ENCODE measurements around the gene HTR4. TPM values are rescaled to one million over a fixed set of nuclear protein-coding genes. Genes with fewer than 3 reads are reported as not detected.

The HTR4 gene
- total RNA-seq, 1 experiment from 2014 or later: not detected

DNA sequence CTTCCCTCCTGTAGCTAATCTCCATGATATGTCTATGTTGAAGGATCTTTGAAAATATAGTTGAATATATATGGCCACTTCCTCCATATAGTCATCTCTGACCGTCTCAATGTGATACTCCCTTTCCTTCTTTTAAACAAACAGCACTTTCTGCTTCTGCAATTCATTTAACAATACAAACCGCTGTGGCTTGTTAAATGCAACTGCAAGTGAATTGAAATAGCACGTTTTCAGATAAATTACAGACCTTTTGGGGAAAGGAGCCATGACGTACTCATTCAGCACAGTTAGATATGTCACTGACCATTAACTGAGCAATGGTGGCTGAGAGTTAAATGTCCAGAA lies 188.1 kb downstream of the HTR4 start:
- H3K9me3 Mint-ChIP-seq: peaks cover 0 to 4% of the 10 kb centered on the region in 2 experiments; a peak in 1 of 5 replicates
- H3K9ac ChIP-seq (ENCODE audit: extremely low read depth, insufficient read length, low read length): no peak overlapping the region
- H4K91ac ChIP-seq (ENCODE audit: insufficient read length, low read depth, low read length): no peak overlapping the region
- TF ChIP-seq CTCF (conservative IDR thresholded peaks at IDR 0.05): no peak
- no peak overlapping the region for H3K14ac ChIP-seq (ENCODE audit: insufficient read depth, low read length)
- H3K4ac ChIP-seq (ENCODE audit: low read depth, low read length): no peak overlapping the region
- no peak overlapping the region for H3K18ac ChIP-seq (ENCODE audit: insufficient read length, low read depth, low read length)
- H2BK15ac ChIP-seq (ENCODE audit: low read depth, low read length): no peak overlapping the region
- no CpG with 5 or more reads among the region's 4 CpGs for WGBS (ENCODE audit: extremely low coverage, insufficient read length, low lambda C conversion rate)
- no peaks in the 10 kb centered on the region; the same call in 1 of the 2 replicates for H3K27me3 ChIP-seq (ENCODE audit: insufficient read depth, low read length)
- no peaks in the 10 kb centered on the region; the same call in none of the 2 replicates for H3K27me3 Mint-ChIP-seq (ENCODE audit: low read depth)
- no peak overlapping the region for H3K4me2 ChIP-seq (ENCODE audit: insufficient read depth, insufficient read length, low read length)
- no peak overlapping the region for H4K8ac ChIP-seq (replicated peaks; ENCODE audit: insufficient read length, low read depth, low read length)
- H2BK20ac ChIP-seq (ENCODE audit: low read depth, low read length, poor library complexity, severe bottlenecking): no peak overlapping the region
- H3T11ph ChIP-seq (ENCODE audit: low read length): no peak overlapping the region
- H3K4me1 Mint-ChIP-seq: no peaks in the 10 kb centered on the region; a peak in 1 of 4 replicates
- H3K23ac ChIP-seq (ENCODE audit: insufficient read length, low read depth, low read length): no peak overlapping the region
- H3K4me3 Mint-ChIP-seq: no peak overlapping the region
- no peaks in the 10 kb centered on the region for H3K79me1 ChIP-seq (ENCODE audit: insufficient read depth, low read depth, low read length, poor library complexity, severe bottlenecking)
- H3K79me2 ChIP-seq (ENCODE audit: insufficient read depth, low read length): no peaks in the 10 kb centered on the region
- no peaks in the 10 kb centered on the region for H3K4me1 ChIP-seq (ENCODE audit: insufficient read depth, low read length)
- H3K9me3 ChIP-seq (ENCODE audit: control insufficient read depth, low read depth, low read length): no peaks in the 10 kb centered on the region
- H2BK120ac ChIP-seq (ENCODE audit: low read depth, low read length, poor library complexity, severe bottlenecking): no peak overlapping the region
- H3K27ac ChIP-seq (ENCODE audit: insufficient read length, low read depth, low read length): no peak overlapping the region
- no peak overlapping the region for H2BK12ac ChIP-seq (ENCODE audit: insufficient read length, low read depth, low read length)
- H2AK5ac ChIP-seq (ENCODE audit: insufficient read length, low read length): no peak overlapping the region
- H3K36me3 Mint-ChIP-seq (ENCODE audit: insufficient read depth in 1 of 3, low read depth in 3 of 3): no peaks in the 10 kb centered on the region
- no peak overlapping the region for H2BK5ac ChIP-seq (ENCODE audit: insufficient read length, low read length)
- no peak overlapping the region for H2AFZ ChIP-seq (ENCODE audit: low read length)
- H3K56ac ChIP-seq (ENCODE audit: insufficient read length, low read depth, low read length): no peak overlapping the region
- no peaks in the 10 kb centered on the region for H3K23me2 ChIP-seq (ENCODE audit: insufficient read length, low read depth, low read length, poor library complexity, severe bottlenecking)
- DNase-seq: no peak
- no peak overlapping the region for H3K27ac Mint-ChIP-seq
- H4K5ac ChIP-seq (ENCODE audit: insufficient read length, low read depth, low read length): no peak overlapping the region
- H4K20me1 ChIP-seq (ENCODE audit: control insufficient read depth, insufficient read depth, insufficient read length): no peaks in the 10 kb centered on the region
